Measurements from ENCODE around the gene TMEM201. TPM values are rescaled to one million over a fixed set of nuclear protein-coding genes. Genes with fewer than 3 reads are reported as not detected.

TMEM201 gene
- total and polyA plus RNA-seq, 2 donors (not counting 3 experiments of a cell fraction or from before 2014, with no cell fraction given) = 8.3 to 24.8 TPM

- TF ChIP-seq, protein P1, sequence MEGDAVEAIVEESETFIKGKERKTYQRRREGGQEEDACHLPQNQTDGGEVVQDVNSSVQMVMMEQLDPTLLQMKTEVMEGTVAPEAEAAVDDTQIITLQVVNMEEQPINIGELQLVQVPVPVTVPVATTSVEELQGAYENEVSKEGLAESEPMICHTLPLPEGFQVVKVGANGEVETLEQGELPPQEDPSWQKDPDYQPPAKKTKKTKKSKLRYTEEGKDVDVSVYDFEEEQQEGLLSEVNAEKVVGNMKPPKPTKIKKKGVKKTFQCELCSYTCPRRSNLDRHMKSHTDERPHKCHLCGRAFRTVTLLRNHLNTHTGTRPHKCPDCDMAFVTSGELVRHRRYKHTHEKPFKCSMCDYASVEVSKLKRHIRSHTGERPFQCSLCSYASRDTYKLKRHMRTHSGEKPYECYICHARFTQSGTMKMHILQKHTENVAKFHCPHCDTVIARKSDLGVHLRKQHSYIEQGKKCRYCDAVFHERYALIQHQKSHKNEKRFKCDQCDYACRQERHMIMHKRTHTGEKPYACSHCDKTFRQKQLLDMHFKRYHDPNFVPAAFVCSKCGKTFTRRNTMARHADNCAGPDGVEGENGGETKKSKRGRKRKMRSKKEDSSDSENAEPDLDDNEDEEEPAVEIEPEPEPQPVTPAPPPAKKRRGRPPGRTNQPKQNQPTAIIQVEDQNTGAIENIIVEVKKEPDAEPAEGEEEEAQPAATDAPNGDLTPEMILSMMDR (IDR thresholded peaks at IDR 0.05; ENCODE audit: extremely low read depth in 1 of 2, insufficient read depth in 1 of 2, low read depth in 1 of 2, low read length in 2 of 2) = no peak
- TF ChIP-seq POLR2A (IDR thresholded peaks at IDR 0.05; ENCODE audit: low read depth, low read length) (no peak), FOS (IDR thresholded peaks at IDR 0.05; ENCODE audit: borderline replicate concordance, insufficient read depth, low read length) (no peak), GATA2 (IDR thresholded peaks at IDR 0.05; ENCODE audit: insufficient read depth, insufficient read length, low read depth, low read length) (no peak), POLR2AphosphoS5 (IDR thresholded peaks at IDR 0.05; ENCODE audit: insufficient read depth, low read depth, low read length) (no peak), EZH2 (IDR thresholded peaks at IDR 0.05; ENCODE audit: borderline replicate concordance, low read depth, low read length, severe bottlenecking) (no peak), MAX (IDR thresholded peaks at IDR 0.05; ENCODE audit: insufficient read depth, insufficient read length) (no peak), MYC (IDR thresholded peaks at IDR 0.05; ENCODE audit: low read depth, low read length) (no peak), JUN (IDR thresholded peaks at IDR 0.05; ENCODE audit: borderline replicate concordance, insufficient read depth, insufficient read length, low read depth) (no peak)
- no peak overlapping the region for H2AFZ ChIP-seq (ENCODE audit: low read depth, low read length)
- POLR2A ChIA-PET = interaction anchor here (1.3 kb wide), 1 partner anchor 14 kb away, joined by 5 read pairs; no protein-coding TSS in a partner anchor
Measured at GRCh38 chr1:9639227-9639626, 50.5 kb downstream of the TMEM201 start.

More at GRCh38 chr1:9639227-9639626, 50.5 kb downstream of the TMEM201 start:
- H3K36me3 ChIP-seq (ENCODE audit: control insufficient read depth in 2 of 2, extremely low read depth in 1 of 2, insufficient read depth in 2 of 2, low read length in 2 of 2) = no peaks in the 10 kb centered on the region
- intact Hi-C loops (cut with micrococcal nuclease) = no loop called here
- no peak for DNase-seq (ENCODE audit: low read depth, low spot score)
- no peak overlapping the region for H3K4me3 ChIP-seq (replicated peaks in 1 of 3; ENCODE audit: insufficient read depth in 1 of 3, low read depth in 1 of 3, low read length in 3 of 3)
- dilution Hi-C loops (cut with MboI; ENCODE audit: extremely low pct_ligation_motif_present, low sequenced_read_pairs) = no loop called here
- no TSS peak for BruUV-seq (replicated peaks)
- H4K20me1 ChIP-seq (replicated peaks; ENCODE audit: control insufficient read depth, extremely low read depth, insufficient read depth, low read length) = no peaks in the 10 kb centered on the region
- peaks cover 0 to 2% of the 10 kb centered on the region in 2 experiments for H3K27me3 ChIP-seq (ENCODE audit: control insufficient read depth in 2 of 2, insufficient read depth in 2 of 2, low read length in 2 of 2)
- no peak overlapping the region for H3K4me2 ChIP-seq (ENCODE audit: insufficient read depth, low read length)
- H3K79me2 ChIP-seq (ENCODE audit: control insufficient read depth, insufficient read depth, low read length) = no peaks in the 10 kb centered on the region
- H3K9me1 ChIP-seq (replicated peaks; ENCODE audit: control insufficient read depth, extremely low read depth, insufficient read depth, low read length) = no peaks in the 10 kb centered on the region
- no peak overlapping the region for H3K9ac ChIP-seq (replicated peaks; ENCODE audit: extremely low read depth, insufficient read depth, low read length)
- H3K9me3 ChIP-seq (replicated peaks; ENCODE audit: control insufficient read depth, insufficient read depth, low read length) = no peaks in the 10 kb centered on the region
- no peak overlapping the region for H3K27ac ChIP-seq (ENCODE audit: insufficient read depth, low read depth, low read length)
- FAIRE-seq = no peak
- CTCF ChIA-PET = no interaction called here
- H3K4me1 ChIP-seq (ENCODE audit: control insufficient read depth, extremely low read depth, insufficient read depth, low read length) = no peaks in the 10 kb centered on the region
